GM12878 (cell line): Measurements from ENCODE around the gene CLEC20A. TPM values are rescaled to one million over a fixed set of nuclear protein-coding genes. Genes with fewer than 3 reads are reported as not detected.

Source experiments
- ATAC-seq: fragments of 200-7000 bp; cut with Tn5 transposase; 3 replicates; pipeline ENCODE4 v1.9.1; 2020; ENCODE audit warnings: mild to moderate bottlenecking, moderate library complexity
- BruUV-seq: library from RNA; stranded (reverse); fragments of 400-500 nt; replicated peaks from 2 replicates; lab custom pipeline; 2021; lab: Mats Ljungman, UMichigan
- CTCF ChIA-PET: fragments of 300-600 bp; sonication (Branson Sonifier 250); formaldehyde crosslinking; extraction: SDS; loops from one replicate; lab custom pipeline; 2021; ENCODE audit warnings: inconsistent platforms; lab: Yijun Ruan, JAX
- POLR2A ChIA-PET: fragments of 350-600 bp; formaldehyde crosslinking; extraction: SDS; loops from one replicate; lab custom pipeline; 2021; ENCODE audit warnings: inconsistent platforms; lab: Charles Lee
- RAD21 ChIA-PET: fragments of 300-600 bp; sonication (Branson Sonifier 250); formaldehyde crosslinking; loops from one replicate; lab custom pipeline; 2023; ENCODE audit warnings: antibody characterized with exemption; ENCODE audit not compliant: unreplicated experiment; lab: Charles Lee
- SMC1A ChIA-PET: fragments of 300-600 bp; sonication (Branson Sonifier 250); formaldehyde crosslinking; loops from one replicate; lab custom pipeline; 2023; ENCODE audit not compliant: unreplicated experiment, uncharacterized antibody; lab: Charles Lee
- DNase-seq: peaks from one replicate; pipeline ENCODE4 v3.0.0-alpha.2; 2011; ENCODE audit warnings: low read depth, low spot score
- FAIRE-seq: peaks from 3 replicates; lab custom pipeline; 2011; peaks lifted over from hg19 to GRCh38; lab: Jason Lieb, UNC
- H2AFZ ChIP-seq: 2 replicates; pipeline ENCODE4 v1.6.0; 2011; ENCODE audit warnings: low read depth, low read length, control low read depth; ENCODE audit not compliant: control insufficient read depth
- H3K27ac ChIP-seq: 2 replicates; pipeline ENCODE4 v1.5.1; 2011; ENCODE audit warnings: control low read depth; ENCODE audit not compliant: control insufficient read depth, insufficient read depth
- H3K27me3 ChIP-seq, 2 experiments: replicated peaks in 1 of 2; 2 replicates each; pipeline versions ENCODE4 v1.6.0 to v1.6.1; 2011; ENCODE audit warnings: low read length in 1 of 2; ENCODE audit not compliant: control insufficient read depth in 2 of 2, insufficient read depth in 2 of 2
- H3K36me3 ChIP-seq, 2 experiments: 2 replicates each; pipeline ENCODE4 v1.5.1; 2011; ENCODE audit warnings: low read length in 1 of 2; ENCODE audit not compliant: control insufficient read depth in 2 of 2, insufficient read depth in 2 of 2
- H3K4me1 ChIP-seq: 2 replicates; pipeline ENCODE4 v1.6.1; 2011; ENCODE audit warnings: mild to moderate bottlenecking, low read length, moderate library complexity, mixed read lengths; ENCODE audit not compliant: control insufficient read depth, insufficient read depth
- H3K4me2 ChIP-seq: 2 replicates; pipeline ENCODE4 v1.6.0; 2011; ENCODE audit warnings: control low read depth; ENCODE audit not compliant: control insufficient read depth, insufficient read depth
- H3K4me3 ChIP-seq: fragments of 200-600 bp; sonication (generic); 2 replicates; pipeline ENCODE4 v1.5.1; 2016
- H3K79me2 ChIP-seq: 2 replicates; pipeline ENCODE4 v1.6.0; 2011; ENCODE audit warnings: low read length; ENCODE audit not compliant: control insufficient read depth, insufficient read depth
- H3K9ac ChIP-seq: 2 replicates; pipeline ENCODE4 v1.8.0; 2011; ENCODE audit warnings: low read length, control low read depth, mixed read lengths; ENCODE audit not compliant: control insufficient read depth, insufficient read depth
- H3K9me3 ChIP-seq: replicated peaks from 3 replicates; pipeline ENCODE4 v1.5.1; 2011; ENCODE audit warnings: mild to moderate bottlenecking, low read length; ENCODE audit not compliant: control insufficient read depth, insufficient read depth
- H4K20me1 ChIP-seq: 2 replicates; pipeline ENCODE4 v1.6.0; 2011; ENCODE audit not compliant: control insufficient read depth, insufficient read depth
- CHD4 ChIP-seq: fragments of 200-600 bp; sonication (generic); IDR thresholded peaks from 2 replicates; pipeline ENCODE4 v1.6.1; 2016; ENCODE audit warnings: mild to moderate bottlenecking
- DPF2 ChIP-seq: fragments of 450-650 bp; IDR thresholded peaks from 2 replicates; pipeline ENCODE4 v1.6.1; 2017; ENCODE audit warnings: mild to moderate bottlenecking
- EGR1 ChIP-seq, 2 experiments: IDR thresholded peaks; 1 replicate in 1 of 2; 2 replicates in 1 of 2; pipeline ENCODE4 v1.6.1; 2011 to 2012; ENCODE audit warnings: low read depth in 2 of 2, low read length in 2 of 2, borderline replicate concordance in 1 of 2, mild to moderate bottlenecking in 1 of 2, moderate library complexity in 1 of 2
- EP300 ChIP-seq, 2 experiments: fragments of 150-350 bp in 1 of 2; IDR thresholded peaks; 2 replicates each; pipeline ENCODE4 v1.6.1; 2011 to 2012; ENCODE audit warnings: low read depth in 2 of 2, low read length in 2 of 2, borderline replicate concordance in 1 of 2, improper control_type of control experiment in 1 of 2, inconsistent platforms in 1 of 2; ENCODE audit not compliant: control insufficient read depth in 1 of 2
- HCFC1 ChIP-seq: fragments of 150-350 bp; IDR thresholded peaks from 2 replicates; pipeline ENCODE4 v1.6.1; 2014; ENCODE audit warnings: low read length
- NFYA ChIP-seq: IDR thresholded peaks from 2 replicates; pipeline ENCODE4 v1.6.1; 2011; ENCODE audit warnings: low read depth, mild to moderate bottlenecking, low read length, improper control_type of control experiment, borderline replicate concordance
- NR2C2 ChIP-seq: IDR thresholded peaks from 2 replicates; pipeline ENCODE4 v1.6.1; 2011; ENCODE audit warnings: borderline replicate concordance, low read depth; ENCODE audit not compliant: control insufficient read depth, insufficient read length
- SIX5 ChIP-seq: IDR thresholded peaks from 2 replicates; pipeline ENCODE4 v1.6.1; 2011; ENCODE audit warnings: mild to moderate bottlenecking, low read depth, low read length, moderate library complexity; ENCODE audit not compliant: severe bottlenecking
- SMAD5 ChIP-seq: IDR thresholded peaks from 2 replicates; pipeline ENCODE4 v1.6.1; 2016; ENCODE audit warnings: antibody characterized with exemption, low read depth
- YBX1 ChIP-seq: fragments of 450-650 bp; IDR thresholded peaks from 2 replicates; pipeline ENCODE4 v1.6.1; 2016; ENCODE audit warnings: antibody characterized with exemption
- WGBS: methylation state at CpG from one replicate; pipeline ENCODE4 v1.1.6; 2016; ENCODE audit warnings: low lambda C conversion rate; ENCODE audit not compliant: insufficient replicate concordance, insufficient coverage; ENCODE audit errors: missing lambda C conversion rate; 5-methylcytosine and 5-hydroxymethylcytosine counted together
- in situ Hi-C: fragments of 300-500 bp; cut with MboI; formaldehyde crosslinking; loops from 9 replicates; pipeline ENCODE4 v1.14.3; 2018; ENCODE audit warnings: mixed read lengths
- intact Hi-C: fragments of 100-400 bp; cut with micrococcal nuclease; formaldehyde crosslinking; loops from one replicate; pipeline ENCODE4 v1.14.2; 2022; ENCODE audit not compliant: unreplicated experiment
- polyA plus RNA-seq, 11 experiments: library from polyadenylated mRNA; depleted of rRNA in 4 of 11; unstranded in 6 of 11; stranded (reverse) in 5 of 11; fragments of >200 nt; fragmentation: Nextera tagmentation in 4 of 11; fragmentation: Illumina TruSeq in 1 of 11; extraction: Ambion mirVana in 4 of 11; extraction: Trizol in 1 of 11; gene quantifications; 1 replicate in 1 of 11; 2 replicates in 10 of 11; pipeline versions ENCODE4 v1.2.1 to v1.2.3, GENCODE V29; 2011 to 2016; ENCODE audit warnings: inconsistent platforms in 2 of 11, missing spikeins in 2 of 11, low read depth in 1 of 11
- total RNA-seq, 4 experiments: library from RNA; depleted of rRNA in 3 of 4; stranded (reverse); fragments of >200 nt in 3 of 4; fragmentation: Illumina TruSeq in 1 of 4; extraction: Trizol in 1 of 4; gene quantifications; 2 replicates each; pipeline versions ENCODE4 v1.2.1 to v1.2.3, GENCODE V29; 2013 to 2021
- TF ChIP-seq, protein P1 (sequence below): fragments of 450-650 bp; IDR thresholded peaks from 2 replicates; pipeline ENCODE4 v1.6.1; 2017; ENCODE audit warnings: mild to moderate bottlenecking, moderate library complexity
- TF ChIP-seq, protein P2 (sequence below): IDR thresholded peaks from 2 replicates; pipeline ENCODE4 v1.6.1; 2011; ENCODE audit warnings: borderline replicate concordance, low read depth, mild to moderate bottlenecking, moderate library complexity, low read length; ENCODE audit not compliant: insufficient read depth, poor library complexity, severe bottlenecking
- TF ChIP-seq, protein P3 (sequence below): IDR thresholded peaks from 2 replicates; pipeline ENCODE4 v1.6.1; 2011; ENCODE audit warnings: mild to moderate bottlenecking, low read depth, low read length, moderate library complexity; ENCODE audit not compliant: insufficient replicate concordance

CLEC20A gene
- total and polyA plus RNA-seq, 10 of the 15 experiments (the other 5 are each of a cell fraction or from before 2014, with no cell fraction given): not detected

GRCh38 chr1:178518894-178519293 is 22.1 kb upstream of the CLEC20A start (continued):
- TF ChIP-seq, protein P1, sequence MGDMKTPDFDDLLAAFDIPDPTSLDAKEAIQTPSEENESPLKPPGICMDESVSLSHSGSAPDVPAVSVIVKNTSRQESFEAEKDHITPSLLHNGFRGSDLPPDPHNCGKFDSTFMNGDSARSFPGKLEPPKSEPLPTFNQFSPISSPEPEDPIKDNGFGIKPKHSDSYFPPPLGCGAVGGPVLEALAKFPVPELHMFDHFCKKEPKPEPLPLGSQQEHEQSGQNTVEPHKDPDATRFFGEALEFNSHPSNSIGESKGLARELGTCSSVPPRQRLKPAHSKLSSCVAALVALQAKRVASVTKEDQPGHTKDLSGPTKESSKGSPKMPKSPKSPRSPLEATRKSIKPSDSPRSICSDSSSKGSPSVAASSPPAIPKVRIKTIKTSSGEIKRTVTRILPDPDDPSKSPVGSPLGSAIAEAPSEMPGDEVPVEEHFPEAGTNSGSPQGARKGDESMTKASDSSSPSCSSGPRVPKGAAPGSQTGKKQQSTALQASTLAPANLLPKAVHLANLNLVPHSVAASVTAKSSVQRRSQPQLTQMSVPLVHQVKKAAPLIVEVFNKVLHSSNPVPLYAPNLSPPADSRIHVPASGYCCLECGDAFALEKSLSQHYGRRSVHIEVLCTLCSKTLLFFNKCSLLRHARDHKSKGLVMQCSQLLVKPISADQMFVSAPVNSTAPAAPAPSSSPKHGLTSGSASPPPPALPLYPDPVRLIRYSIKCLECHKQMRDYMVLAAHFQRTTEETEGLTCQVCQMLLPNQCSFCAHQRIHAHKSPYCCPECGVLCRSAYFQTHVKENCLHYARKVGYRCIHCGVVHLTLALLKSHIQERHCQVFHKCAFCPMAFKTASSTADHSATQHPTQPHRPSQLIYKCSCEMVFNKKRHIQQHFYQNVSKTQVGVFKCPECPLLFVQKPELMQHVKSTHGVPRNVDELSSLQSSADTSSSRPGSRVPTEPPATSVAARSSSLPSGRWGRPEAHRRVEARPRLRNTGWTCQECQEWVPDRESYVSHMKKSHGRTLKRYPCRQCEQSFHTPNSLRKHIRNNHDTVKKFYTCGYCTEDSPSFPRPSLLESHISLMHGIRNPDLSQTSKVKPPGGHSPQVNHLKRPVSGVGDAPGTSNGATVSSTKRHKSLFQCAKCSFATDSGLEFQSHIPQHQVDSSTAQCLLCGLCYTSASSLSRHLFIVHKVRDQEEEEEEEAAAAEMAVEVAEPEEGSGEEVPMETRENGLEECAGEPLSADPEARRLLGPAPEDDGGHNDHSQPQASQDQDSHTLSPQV: no peak
- TF ChIP-seq EP300 (IDR thresholded peaks at IDR 0.05; ENCODE audit: borderline replicate concordance in 1 of 2, control insufficient read depth in 1 of 2, low read depth in 2 of 2, low read length in 2 of 2): no peak

DNA sequence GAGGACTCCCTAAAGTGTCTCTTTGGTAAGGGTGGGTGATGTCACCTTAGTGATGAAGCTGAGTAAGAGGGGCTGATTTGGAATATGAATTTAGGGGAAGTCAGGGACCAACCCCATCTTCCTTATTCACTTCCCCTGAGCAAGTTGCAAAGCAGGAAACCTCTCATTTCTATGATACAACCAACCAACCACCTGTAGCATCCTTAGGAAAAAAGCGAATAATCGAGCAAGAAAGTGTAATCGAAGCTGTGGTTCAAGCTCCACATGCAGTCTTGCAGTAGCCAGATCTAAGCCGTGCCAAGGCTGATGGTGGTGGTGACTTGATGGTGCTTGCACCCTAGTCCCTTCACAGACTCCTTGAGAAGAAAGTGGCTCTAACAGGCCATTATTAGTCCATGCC is 19.3 kb upstream of the CLEC20A start:
- no peaks in the 10 kb centered on the region for H3K4me1 ChIP-seq
- ATAC-seq: no peak
- no peaks in the 10 kb centered on the region for H3K9me3 ChIP-seq
- ChIA-PET CTCF (interaction anchor here (1.3 to 1.5 kb wide), 2 partner anchors 15 to 216 kb away, joined by 4 to 6 read pairs; no protein-coding TSS in a partner anchor), SMC1A (interaction anchor here (0.7 to 1.6 kb wide), 4 partner anchors 10 to 855 kb away, joined by 3 to 4 read pairs (median 3); no protein-coding TSS in a partner anchor), POLR2A (no interaction called here), RAD21 (no interaction called here)
- no peak overlapping the region for H3K27ac ChIP-seq
- no peak overlapping the region for H3K9ac ChIP-seq
- no peaks in the 10 kb centered on the region for H3K79me2 ChIP-seq
- H3K36me3 ChIP-seq: no peaks in the 10 kb centered on the region
- H3K27me3 ChIP-seq: peaks cover 0 to 2% of the 10 kb centered on the region in 2 experiments; a peak in 1 of 4 replicates
- no peak overlapping the region for H3K4me3 ChIP-seq
- DNase-seq: no peak
- H4K20me1 ChIP-seq: no peaks in the 10 kb centered on the region
- FAIRE-seq: no peak
- no peak overlapping the region for H3K4me2 ChIP-seq
- intact Hi-C loops: no loop called here
- in situ Hi-C loops: no loop called here
- no peak overlapping the region for H2AFZ ChIP-seq
- TF ChIP-seq YBX1: no peak
- TF ChIP-seq CHD4: no peak
- TF ChIP-seq EGR1 (IDR thresholded peaks at IDR 0.05; ENCODE audit: borderline replicate concordance in 1 of 2, low read depth in 2 of 2, low read length in 2 of 2): no peak
- TF ChIP-seq, protein P2, sequence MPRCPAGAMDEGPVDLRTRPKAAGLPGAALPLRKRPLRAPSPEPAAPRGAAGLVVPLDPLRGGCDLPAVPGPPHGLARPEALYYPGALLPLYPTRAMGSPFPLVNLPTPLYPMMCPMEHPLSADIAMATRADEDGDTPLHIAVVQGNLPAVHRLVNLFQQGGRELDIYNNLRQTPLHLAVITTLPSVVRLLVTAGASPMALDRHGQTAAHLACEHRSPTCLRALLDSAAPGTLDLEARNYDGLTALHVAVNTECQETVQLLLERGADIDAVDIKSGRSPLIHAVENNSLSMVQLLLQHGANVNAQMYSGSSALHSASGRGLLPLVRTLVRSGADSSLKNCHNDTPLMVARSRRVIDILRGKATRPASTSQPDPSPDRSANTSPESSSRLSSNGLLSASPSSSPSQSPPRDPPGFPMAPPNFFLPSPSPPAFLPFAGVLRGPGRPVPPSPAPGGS: no peak
- TF ChIP-seq HCFC1: no peak
- TF ChIP-seq NFYA: no peak
- TF ChIP-seq NR2C2: no peak
- TF ChIP-seq SIX5: no peak
- no peak for TF ChIP-seq DPF2
- TF ChIP-seq, protein P3, sequence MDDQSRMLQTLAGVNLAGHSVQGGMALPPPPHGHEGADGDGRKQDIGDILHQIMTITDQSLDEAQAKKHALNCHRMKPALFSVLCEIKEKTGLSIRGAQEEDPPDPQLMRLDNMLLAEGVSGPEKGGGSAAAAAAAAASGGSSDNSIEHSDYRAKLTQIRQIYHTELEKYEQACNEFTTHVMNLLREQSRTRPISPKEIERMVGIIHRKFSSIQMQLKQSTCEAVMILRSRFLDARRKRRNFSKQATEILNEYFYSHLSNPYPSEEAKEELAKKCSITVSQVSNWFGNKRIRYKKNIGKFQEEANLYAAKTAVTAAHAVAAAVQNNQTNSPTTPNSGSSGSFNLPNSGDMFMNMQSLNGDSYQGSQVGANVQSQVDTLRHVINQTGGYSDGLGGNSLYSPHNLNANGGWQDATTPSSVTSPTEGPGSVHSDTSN: no peak
- TF ChIP-seq SMAD5: no peak
- no TSS peak for BruUV-seq
- 57% methylated on average over 4 of the region's 4 CpGs for WGBS
